GM18858 (cell line): ENCODE data around the gene KLHL14.
"Not testable (repeated sequence)": the region's sequence is repeated elsewhere in the genome, so short reads cannot be mapped to it uniquely, and the experiment has no call there.

Experiments used
- ATAC-seq: cut with Tn5 transposase; IDR thresholded peaks from one replicate; pipeline ENCODE4 v1.9.1; 2021; ENCODE audit not compliant: unreplicated experiment

Gene KLHL14

GRCh38 chr18:32661486-32662299 lies 111.1 kb downstream of the KLHL14 start:
- ATAC-seq: peak; percentile 68

GRCh38 chr18:32654507-32654906 lies 118.3 kb downstream of the KLHL14 start:
- not testable (repeated sequence) for ATAC-seq

- ATAC-seq: not testable (repeated sequence)
Measured at GRCh38 chr18:32637659-32638058, 135.2 kb downstream of the KLHL14 start.

GRCh38 chr18:32637226-32637625 lies 135.6 kb downstream of the KLHL14 start:
- ATAC-seq: no peak

DNA sequence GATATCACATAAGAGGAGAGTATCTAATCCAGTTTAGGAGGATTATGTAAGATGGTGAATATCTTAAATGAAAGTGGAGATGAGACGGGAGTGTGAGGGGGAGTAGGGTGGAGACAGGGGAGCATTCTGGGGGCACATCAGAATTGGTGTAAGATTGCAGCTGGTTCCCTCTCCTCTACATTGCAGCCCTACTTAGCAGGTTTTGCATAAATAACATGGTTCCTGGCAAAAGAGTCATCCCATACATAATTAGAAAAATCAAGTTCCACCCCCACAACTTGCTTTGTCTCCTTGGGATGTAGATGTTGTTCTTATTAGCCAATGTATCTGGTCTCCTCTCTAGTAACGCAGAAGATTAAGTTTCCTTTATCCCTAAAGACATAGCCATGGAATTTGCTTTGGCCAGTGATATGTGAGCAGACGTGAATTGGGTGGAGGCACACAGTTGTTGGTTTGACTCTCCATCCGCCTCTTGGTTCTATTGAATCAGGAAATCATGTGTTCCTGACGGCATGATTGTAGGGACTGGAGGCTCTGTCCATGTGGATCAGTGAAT lies 137.9 kb downstream of the KLHL14 start:
- no peak for ATAC-seq

GRCh38 chr18:32629981-32630700 lies 142.7 kb downstream of the KLHL14 start:
- ATAC-seq: no peak

DNA sequence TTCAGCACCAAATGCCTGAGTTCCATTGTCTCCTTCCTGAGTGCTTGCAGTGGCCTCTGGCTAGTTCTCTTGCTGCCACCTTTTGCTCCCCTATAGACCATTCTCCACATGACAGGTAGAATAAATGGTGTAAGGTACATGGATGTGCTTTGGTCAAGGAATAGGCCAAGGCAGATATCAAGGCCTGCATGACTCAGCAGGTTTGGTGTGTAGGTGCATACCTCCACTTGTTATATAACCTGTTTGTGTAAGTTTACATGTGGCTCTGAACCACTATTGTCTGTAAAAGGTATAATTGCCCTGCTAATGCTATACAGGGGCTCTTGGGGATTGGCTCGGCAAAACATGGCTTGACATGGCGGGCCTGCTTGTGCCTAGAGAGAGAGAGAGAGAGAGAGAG lies 143.5 kb downstream of the KLHL14 start:
- ATAC-seq: no peak

GRCh38 chr18:32624182-32624723 lies 148.6 kb downstream of the KLHL14 start:
- ATAC-seq: no peak

DNA sequence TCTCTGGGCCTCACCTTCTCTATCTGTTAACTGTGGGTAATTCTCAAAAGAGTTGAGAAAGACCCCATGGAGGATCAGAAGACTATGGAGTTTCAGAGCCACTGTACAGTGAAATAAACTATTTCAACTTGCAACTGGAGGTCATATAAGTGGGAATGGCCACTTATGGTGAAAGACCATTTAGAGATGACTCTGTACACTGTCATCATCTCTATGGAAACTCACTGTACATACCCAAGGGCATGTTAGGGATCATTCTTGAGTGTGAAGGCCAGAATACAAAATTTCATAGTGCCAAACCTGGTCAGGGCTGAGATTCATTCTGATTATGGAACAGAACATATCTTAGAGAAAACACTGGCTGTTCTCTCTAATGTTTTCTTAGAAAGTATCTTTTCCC lies 149.3 kb downstream of the KLHL14 start:
- ATAC-seq: no peak
